ENCODE results near the gene SMIM35. TPM values are rescaled to one million over a fixed set of nuclear protein-coding genes. Genes with fewer than 3 reads are reported as not detected.

Gene SMIM35
- polyA plus RNA-seq, 2 donors: 0.01 to 0.02 TPM

GRCh38 chr11:118054712-118055640 is 31.8 kb downstream of the SMIM35 start:
- 80 to 82% methylated on average over 12 of the region's 12 CpGs for WGBS, 2 donors
- Histone ChIP-seq H3K27ac (ENCODE audit: low read depth in 2 of 2, low read length in 1 of 2) (no peak overlapping the region), H3K9me3 (ENCODE audit: control insufficient read depth in 2 of 2, insufficient read depth in 1 of 2, low read depth in 1 of 2, low read length in 1 of 2) (no peaks in the 10 kb centered on the region), H3K27me3 (ENCODE audit: control insufficient read depth in 1 of 2, insufficient read depth in 2 of 2, low read length in 2 of 2) (no peaks in the 10 kb centered on the region), H3K4me1 (ENCODE audit: control insufficient read depth in 2 of 2, insufficient read depth in 2 of 2, low read length in 1 of 2) (no peaks in the 10 kb centered on the region), H3K4me3 (ENCODE audit: low read depth in 1 of 2, low read length in 2 of 2) (no peak overlapping the region), H3K36me3 (ENCODE audit: control insufficient read depth in 2 of 2, insufficient read depth in 2 of 2, low read length in 1 of 2) (no peaks in the 10 kb centered on the region)

- no peaks in the 10 kb centered on the region for H3K36me3 ChIP-seq (ENCODE audit: control insufficient read depth in 2 of 2, insufficient read depth in 2 of 2, low read length in 1 of 2)
- no peak overlapping the region for H3K4me3 ChIP-seq (ENCODE audit: low read depth in 1 of 2, low read length in 2 of 2)
- no peaks in the 10 kb centered on the region for H3K27me3 ChIP-seq (ENCODE audit: control insufficient read depth in 1 of 2, insufficient read depth in 2 of 2, low read length in 2 of 2)
- H3K9me3 ChIP-seq (ENCODE audit: control insufficient read depth in 2 of 2, insufficient read depth in 1 of 2, low read depth in 1 of 2, low read length in 1 of 2): no peaks in the 10 kb centered on the region
- H3K4me1 ChIP-seq (ENCODE audit: control insufficient read depth in 2 of 2, insufficient read depth in 2 of 2, low read length in 1 of 2): no peaks in the 10 kb centered on the region
- H3K27ac ChIP-seq (ENCODE audit: low read depth in 2 of 2, low read length in 1 of 2): no peak overlapping the region
- 77 to 80% methylated on average over 13 of the region's 13 CpGs for WGBS, 2 donors
Measured at GRCh38 chr11:118052581-118053206, 34.1 kb downstream of the SMIM35 start.

- Histone ChIP-seq H3K9me3 (ENCODE audit: control insufficient read depth in 2 of 2, insufficient read depth in 1 of 2, low read depth in 1 of 2, low read length in 1 of 2) (no peaks in the 10 kb centered on the region), H3K27ac (ENCODE audit: low read depth in 2 of 2, low read length in 1 of 2) (no peak overlapping the region), H3K36me3 (ENCODE audit: control insufficient read depth in 2 of 2, insufficient read depth in 2 of 2, low read length in 1 of 2) (no peaks in the 10 kb centered on the region), H3K4me3 (ENCODE audit: low read depth in 1 of 2, low read length in 2 of 2) (no peak overlapping the region), H3K4me1 (ENCODE audit: control insufficient read depth in 2 of 2, insufficient read depth in 2 of 2, low read length in 1 of 2) (no peaks in the 10 kb centered on the region), H3K27me3 (ENCODE audit: control insufficient read depth in 1 of 2, insufficient read depth in 2 of 2, low read length in 2 of 2) (no peaks in the 10 kb centered on the region)
- WGBS, 2 donors: 79% methylated on average over 16 of the region's 16 CpGs
Measured at GRCh38 chr11:118051611-118052461, 34.9 kb downstream of the SMIM35 start.

- 73 to 76% methylated on average over 7 of the region's 7 CpGs for WGBS, 2 donors
- Histone ChIP-seq H3K4me1 (ENCODE audit: control insufficient read depth in 2 of 2, insufficient read depth in 2 of 2, low read length in 1 of 2) (no peaks in the 10 kb centered on the region), H3K27ac (ENCODE audit: low read depth in 2 of 2, low read length in 1 of 2) (no peak overlapping the region), H3K36me3 (ENCODE audit: control insufficient read depth in 2 of 2, insufficient read depth in 2 of 2, low read length in 1 of 2) (no peaks in the 10 kb centered on the region), H3K9me3 (ENCODE audit: control insufficient read depth in 2 of 2, insufficient read depth in 1 of 2, low read depth in 1 of 2, low read length in 1 of 2) (no peaks in the 10 kb centered on the region), H3K27me3 (ENCODE audit: control insufficient read depth in 1 of 2, insufficient read depth in 2 of 2, low read length in 2 of 2) (no peaks in the 10 kb centered on the region), H3K4me3 (ENCODE audit: low read depth in 1 of 2, low read length in 2 of 2) (no peak overlapping the region)
Measured at GRCh38 chr11:118051136-118051610, 35.6 kb downstream of the SMIM35 start.

- Histone ChIP-seq H3K27ac (ENCODE audit: low read depth in 2 of 2, low read length in 1 of 2) (no peak overlapping the region), H3K4me3 (ENCODE audit: low read depth in 1 of 2, low read length in 2 of 2) (no peak overlapping the region), H3K27me3 (ENCODE audit: control insufficient read depth in 1 of 2, insufficient read depth in 2 of 2, low read length in 2 of 2) (no peaks in the 10 kb centered on the region), H3K36me3 (ENCODE audit: control insufficient read depth in 2 of 2, insufficient read depth in 2 of 2, low read length in 1 of 2) (no peaks in the 10 kb centered on the region), H3K9me3 (ENCODE audit: control insufficient read depth in 2 of 2, insufficient read depth in 1 of 2, low read depth in 1 of 2, low read length in 1 of 2) (no peaks in the 10 kb centered on the region), H3K4me1 (ENCODE audit: control insufficient read depth in 2 of 2, insufficient read depth in 2 of 2, low read length in 1 of 2) (no peaks in the 10 kb centered on the region)
- WGBS, 2 donors: 93 to 94% methylated on average over 7 of the region's 7 CpGs
Measured at GRCh38 chr11:118050208-118050891, 36.4 kb downstream of the SMIM35 start.

GRCh38 chr11:118049771-118050170 is 37.0 kb downstream of the SMIM35 start:
- Histone ChIP-seq H3K36me3 (ENCODE audit: control insufficient read depth in 2 of 2, insufficient read depth in 2 of 2, low read length in 1 of 2) (no peaks in the 10 kb centered on the region), H3K9me3 (ENCODE audit: control insufficient read depth in 2 of 2, insufficient read depth in 1 of 2, low read depth in 1 of 2, low read length in 1 of 2) (no peaks in the 10 kb centered on the region), H3K27me3 (ENCODE audit: control insufficient read depth in 1 of 2, insufficient read depth in 2 of 2, low read length in 2 of 2) (no peaks in the 10 kb centered on the region), H3K4me1 (ENCODE audit: control insufficient read depth in 2 of 2, insufficient read depth in 2 of 2, low read length in 1 of 2) (no peaks in the 10 kb centered on the region), H3K27ac (ENCODE audit: low read depth in 2 of 2, low read length in 1 of 2) (no peak overlapping the region), H3K4me3 (ENCODE audit: low read depth in 1 of 2, low read length in 2 of 2) (no peak overlapping the region)
- 93 to 95% methylated on average over 6 of the region's 6 CpGs for WGBS, 2 donors

- 74 to 75% methylated on average over 10 to 11 of the region's 11 CpGs for WGBS, 2 donors
- Histone ChIP-seq H3K36me3 (ENCODE audit: control insufficient read depth in 2 of 2, insufficient read depth in 2 of 2, low read length in 1 of 2) (no peaks in the 10 kb centered on the region), H3K4me3 (ENCODE audit: low read depth in 1 of 2, low read length in 2 of 2) (no peak overlapping the region), H3K9me3 (ENCODE audit: control insufficient read depth in 2 of 2, insufficient read depth in 1 of 2, low read depth in 1 of 2, low read length in 1 of 2) (no peaks in the 10 kb centered on the region), H3K27ac (ENCODE audit: low read depth in 2 of 2, low read length in 1 of 2) (no peak overlapping the region), H3K27me3 (ENCODE audit: control insufficient read depth in 1 of 2, insufficient read depth in 2 of 2, low read length in 2 of 2) (no peaks in the 10 kb centered on the region), H3K4me1 (ENCODE audit: control insufficient read depth in 2 of 2, insufficient read depth in 2 of 2, low read length in 1 of 2) (no peaks in the 10 kb centered on the region)
Measured at GRCh38 chr11:118048472-118049370, 38.0 kb downstream of the SMIM35 start.

GRCh38 chr11:118047749-118048148 is 39.0 kb downstream of the SMIM35 start:
- Histone ChIP-seq H3K27me3 (ENCODE audit: control insufficient read depth in 1 of 2, insufficient read depth in 2 of 2, low read length in 2 of 2) (no peaks in the 10 kb centered on the region), H3K36me3 (ENCODE audit: control insufficient read depth in 2 of 2, insufficient read depth in 2 of 2, low read length in 1 of 2) (no peaks in the 10 kb centered on the region), H3K27ac (ENCODE audit: low read depth in 2 of 2, low read length in 1 of 2) (no peak overlapping the region), H3K4me3 (ENCODE audit: low read depth in 1 of 2, low read length in 2 of 2) (no peak overlapping the region), H3K4me1 (ENCODE audit: control insufficient read depth in 2 of 2, insufficient read depth in 2 of 2, low read length in 1 of 2) (no peaks in the 10 kb centered on the region), H3K9me3 (ENCODE audit: control insufficient read depth in 2 of 2, insufficient read depth in 1 of 2, low read depth in 1 of 2, low read length in 1 of 2) (no peaks in the 10 kb centered on the region)
- WGBS, 2 donors: 77 to 93% methylated on average over 4 of the region's 4 CpGs

Measured in esophagus (tissue), 2 donors.